HG03460 (cell line): ENCODE measurements around the gene KRTAP2-4.
"Not testable (repeated sequence)": the region's sequence is repeated elsewhere in the genome, so short reads cannot be mapped to it uniquely, and the experiment has no call there.

ENCODE experiments used
- ATAC-seq: cut with Tn5 transposase; IDR thresholded peaks from one replicate; pipeline ENCODE4 v1.9.1; 2021; ENCODE audit not compliant: unreplicated experiment

The KRTAP2-4 gene

DNA sequence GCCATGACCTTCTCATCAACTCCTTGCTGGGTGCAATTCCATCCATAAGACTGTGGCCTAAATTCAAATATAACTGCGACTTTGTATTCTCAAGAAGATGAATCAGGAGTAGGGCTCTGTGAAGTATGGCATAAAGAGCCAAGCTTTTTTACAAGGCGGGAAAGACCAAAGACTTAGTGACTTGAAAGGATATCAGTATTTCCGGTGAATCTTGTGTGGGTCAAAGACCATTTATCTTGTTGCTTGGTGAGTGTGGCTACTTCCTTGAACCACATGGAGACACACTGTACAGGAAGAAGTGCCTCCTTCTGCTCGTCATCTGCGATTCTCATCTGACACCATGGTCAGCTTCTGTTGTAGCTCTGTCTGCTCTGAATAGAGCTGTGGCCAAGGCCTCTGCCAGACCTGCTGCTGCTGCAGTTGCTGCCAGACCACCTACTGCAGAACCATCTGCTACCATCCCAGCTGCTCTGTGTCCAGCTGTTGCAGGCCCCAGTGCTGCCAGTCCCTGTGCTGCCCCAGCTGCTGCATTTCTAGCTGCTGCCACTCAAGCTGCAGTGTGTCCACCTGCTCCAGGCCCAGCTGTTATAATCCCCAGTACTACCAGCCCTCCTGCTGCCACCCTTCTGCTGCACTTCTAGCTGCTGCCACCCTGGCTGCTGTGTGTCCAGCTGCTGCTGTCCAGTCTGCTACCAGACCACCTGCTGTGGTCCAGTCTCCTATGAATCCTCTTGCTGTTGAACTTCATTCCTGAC, 6.1 kb upstream of the KRTAP2-4 start:
- no peak for ATAC-seq

DNA sequence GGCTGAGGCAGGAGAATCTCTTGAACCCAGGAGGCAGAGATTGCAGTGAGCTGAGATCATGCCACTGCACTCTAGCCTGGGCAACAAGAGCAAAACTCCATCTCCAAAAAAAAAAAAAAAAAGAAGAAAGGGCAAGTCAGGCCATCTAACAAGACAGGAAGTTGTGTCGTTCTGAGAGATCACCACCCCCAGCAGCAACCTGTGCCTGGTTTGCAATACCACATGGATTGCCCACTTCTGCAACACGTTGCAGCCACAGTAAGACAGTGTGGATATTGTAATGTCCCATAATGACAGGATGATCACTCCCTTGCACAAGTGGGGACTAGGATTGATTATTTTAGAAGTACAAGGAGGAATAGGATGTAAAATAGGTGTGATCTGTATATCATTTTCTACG, 3.4 kb upstream of the KRTAP2-4 start:
- ATAC-seq: no peak

DNA sequence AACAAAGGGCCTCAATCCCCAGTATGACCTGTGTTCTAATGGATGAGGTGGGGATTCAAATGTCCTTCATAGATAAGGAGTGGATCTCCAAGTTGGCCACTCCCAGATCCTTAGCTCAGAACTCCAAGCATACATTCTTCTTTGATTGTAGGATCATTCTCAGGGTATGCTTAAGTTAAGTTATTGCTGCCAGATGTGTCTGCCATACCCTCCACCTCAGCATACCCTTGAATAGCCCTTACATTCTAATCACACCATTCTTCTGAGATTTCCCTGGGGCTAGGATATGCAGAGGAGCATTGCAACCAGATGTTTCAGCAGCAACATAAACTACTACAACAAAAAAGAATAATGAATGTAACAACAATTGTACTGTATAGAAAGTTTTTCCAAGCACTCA, 1.6 kb upstream of the KRTAP2-4 start:
- ATAC-seq: no peak

DNA sequence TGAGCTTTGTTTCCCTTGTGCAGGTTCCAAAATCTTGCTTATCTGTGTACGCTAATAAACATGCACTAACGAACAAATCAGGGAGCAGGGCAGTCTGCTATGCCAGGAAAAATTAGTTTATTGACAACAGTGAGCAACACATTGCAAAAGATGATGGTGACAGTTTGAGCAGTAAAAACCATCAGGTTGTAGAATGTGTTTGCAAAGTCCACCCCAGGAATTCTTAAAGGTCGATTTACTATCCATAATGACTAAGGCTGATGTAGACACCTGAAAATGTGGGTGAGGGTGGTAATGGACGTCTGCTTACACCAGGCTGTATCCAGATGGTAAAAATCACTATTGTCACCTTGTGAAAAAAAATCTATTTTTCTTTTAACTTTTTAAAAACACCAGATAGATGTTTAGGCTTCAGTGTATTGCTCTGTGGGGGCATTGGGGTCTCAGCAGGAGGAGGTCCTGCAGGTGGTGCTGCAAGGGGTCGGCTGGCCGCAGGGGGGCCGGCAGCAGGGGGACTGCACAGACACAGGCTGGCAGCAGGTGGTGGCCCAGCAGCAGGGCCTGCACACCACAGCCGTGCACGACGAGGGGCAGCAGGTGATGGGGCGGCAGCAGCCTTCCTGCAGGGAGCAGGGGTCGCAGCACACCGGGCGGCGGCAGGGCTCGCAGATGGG, 526 bp downstream of the KRTAP2-4 start:
- ATAC-seq: not testable (repeated sequence)

DNA sequence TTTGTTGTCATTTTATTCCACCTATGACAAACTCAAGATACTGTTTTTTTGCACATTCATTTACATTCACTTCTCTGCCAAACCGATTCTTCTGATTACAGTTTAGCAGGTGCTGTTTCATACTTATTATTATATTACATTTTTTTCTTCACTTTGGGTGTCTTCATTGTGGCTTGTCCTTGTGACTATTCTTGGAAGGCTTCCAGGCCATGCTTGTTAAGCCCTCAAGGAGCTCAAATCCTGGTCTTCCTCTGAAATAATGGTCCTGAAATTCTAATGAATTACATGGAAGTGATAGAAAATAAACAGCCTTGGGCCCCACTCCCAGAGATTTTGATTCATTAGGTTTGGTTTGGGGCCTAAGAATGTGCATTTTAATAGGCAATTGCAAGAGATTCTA, 1.4 kb downstream of the KRTAP2-4 start:
- no peak for ATAC-seq

DNA sequence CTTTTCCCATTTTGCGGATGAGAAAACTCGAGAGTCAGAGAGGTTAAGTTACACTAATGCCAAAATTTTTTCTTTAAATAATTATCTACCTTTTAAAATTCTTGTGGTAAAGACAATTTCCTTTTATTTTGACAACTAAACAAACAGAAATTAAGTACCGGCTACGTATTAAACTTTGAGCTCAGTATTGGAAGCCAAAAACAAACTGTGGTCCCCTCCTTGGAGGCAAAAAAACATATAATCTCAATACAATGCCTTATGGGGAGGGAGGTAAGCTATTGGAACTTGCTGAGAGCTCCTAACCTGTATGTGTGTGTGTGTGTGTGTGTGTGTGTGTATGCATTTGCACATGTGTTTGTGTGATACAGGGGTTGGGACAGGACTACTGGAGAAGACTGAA, 2.2 kb downstream of the KRTAP2-4 start:
- ATAC-seq: no peak

DNA sequence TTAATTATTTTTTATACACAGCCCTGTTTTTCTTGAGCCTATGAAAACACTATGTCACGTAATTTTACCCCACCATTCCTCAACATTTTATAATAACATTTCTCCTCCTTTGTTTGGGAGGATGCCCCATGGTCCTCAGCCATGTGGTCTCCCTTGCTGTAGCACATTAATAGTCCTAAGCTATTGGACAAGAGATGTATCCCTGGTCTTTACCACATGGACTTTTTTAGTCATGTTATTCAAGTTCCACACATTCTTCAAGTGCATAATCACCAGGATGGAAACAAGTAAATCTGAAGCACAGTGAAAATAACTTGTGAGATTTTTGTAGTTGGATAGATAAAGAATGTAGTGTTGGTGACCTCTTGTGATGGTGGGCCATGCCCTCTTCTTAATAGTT, 3.7 kb downstream of the KRTAP2-4 start:
- ATAC-seq: no peak

DNA sequence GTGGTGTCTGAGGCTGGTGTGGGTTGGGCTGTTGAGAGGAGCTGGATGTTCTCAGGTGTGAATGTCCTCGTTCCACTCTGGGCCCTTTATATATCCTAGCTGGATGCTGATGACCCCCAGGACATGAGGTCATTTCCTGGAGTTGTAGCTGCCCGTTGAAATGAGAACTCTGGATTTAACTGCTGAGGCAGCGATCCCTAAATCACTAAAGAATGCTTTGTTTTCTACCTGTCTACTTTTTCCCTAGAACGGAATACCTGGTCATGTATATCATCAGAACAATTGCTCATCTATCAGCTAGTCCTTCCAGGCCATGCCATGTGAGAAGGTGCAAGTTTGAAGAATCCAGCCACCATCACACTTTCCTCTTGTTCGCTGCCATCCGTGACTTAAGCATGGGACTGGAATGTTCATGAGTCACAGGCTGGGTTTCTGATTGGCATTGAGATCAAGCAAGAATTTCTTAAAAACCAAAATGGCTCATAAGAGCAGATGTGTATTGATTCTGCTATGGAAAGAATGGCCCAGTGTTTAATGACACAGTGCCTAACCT, 5.6 kb downstream of the KRTAP2-4 start, which contains the start of gene KRTAP2-3:
Gene KRTAP2-3, minus strand, starts transcription at position 63 of the 553 bp plus-strand sequence. CDS start 64 bp downstream, outside the sequence.
- no peak for ATAC-seq

DNA sequence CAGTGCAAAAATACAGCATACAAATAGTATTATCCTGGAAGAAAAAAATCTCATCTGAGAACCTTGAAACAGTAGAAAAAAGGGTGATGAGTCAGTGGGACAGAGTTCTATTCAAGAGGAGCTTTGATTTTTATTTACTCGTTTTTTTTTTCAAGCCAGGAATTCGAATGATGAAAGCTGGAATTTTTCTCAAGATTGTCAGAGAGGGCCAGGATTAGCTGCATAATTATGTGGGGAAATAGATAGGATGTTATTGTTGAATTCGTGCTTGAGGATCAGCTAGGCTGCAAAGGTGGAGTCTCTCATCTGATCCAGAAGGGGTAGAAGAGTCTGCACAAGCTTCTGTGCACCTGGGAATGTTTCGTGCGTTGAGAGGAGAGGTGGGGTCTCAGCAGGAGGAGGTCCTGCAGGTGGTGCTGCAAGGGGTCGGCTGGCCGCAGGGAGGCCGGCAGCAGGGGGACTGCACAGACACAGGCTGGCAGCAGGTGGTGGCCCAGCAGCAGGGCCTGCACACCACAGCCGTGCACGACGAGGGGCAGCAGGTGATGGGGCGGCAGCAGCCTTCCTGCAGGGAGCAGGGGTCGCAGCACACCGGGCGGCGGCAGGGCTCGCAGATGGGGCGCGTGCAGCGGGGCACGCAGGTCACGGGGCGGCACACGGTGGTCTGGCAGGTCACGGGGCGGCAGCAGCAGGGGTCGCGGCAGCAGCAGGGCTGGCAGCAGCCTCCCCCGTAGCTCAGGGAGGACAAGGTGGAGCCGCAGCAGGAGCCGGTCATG, 6.2 kb downstream of the KRTAP2-4 start:
- ATAC-seq: not testable (repeated sequence)

DNA sequence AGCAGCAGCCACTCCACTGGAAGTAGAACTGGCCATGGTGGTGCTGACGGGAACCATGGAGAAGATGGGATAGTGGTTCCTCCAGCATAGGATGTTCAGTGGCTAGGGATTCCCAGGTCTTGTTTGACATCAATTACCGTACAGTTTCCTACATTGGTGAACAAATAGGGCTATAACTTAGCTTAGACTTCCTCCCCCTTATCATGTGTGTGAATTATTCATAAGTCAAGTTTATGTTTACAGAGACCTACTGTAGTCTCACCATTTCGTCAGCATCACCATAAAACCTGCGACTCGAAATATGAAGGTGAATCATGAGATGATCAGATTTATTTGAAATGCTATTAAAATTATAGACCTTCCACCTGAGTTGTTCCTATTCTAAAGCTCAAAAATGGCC, 6.9 kb downstream of the KRTAP2-4 start:
- no peak for ATAC-seq

DNA sequence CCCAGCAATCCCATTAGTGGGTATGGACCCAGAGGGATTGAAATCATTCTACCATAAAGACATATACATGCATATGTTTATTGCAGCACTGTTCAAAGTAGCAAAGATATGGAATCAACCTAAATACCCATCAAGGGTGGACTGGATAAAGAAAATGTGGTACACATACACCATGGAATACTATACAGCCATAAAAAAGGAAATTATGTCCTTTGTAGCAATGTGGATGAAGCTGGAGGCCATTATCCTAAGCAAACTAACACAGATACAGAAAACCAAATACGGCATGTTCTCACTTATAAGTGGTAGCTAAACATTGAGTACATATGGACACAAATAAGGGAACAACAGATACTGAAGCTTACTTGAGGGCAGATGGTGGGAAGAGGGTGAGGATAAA, 8.1 kb downstream of the KRTAP2-4 start:
- ATAC-seq: no peak

DNA sequence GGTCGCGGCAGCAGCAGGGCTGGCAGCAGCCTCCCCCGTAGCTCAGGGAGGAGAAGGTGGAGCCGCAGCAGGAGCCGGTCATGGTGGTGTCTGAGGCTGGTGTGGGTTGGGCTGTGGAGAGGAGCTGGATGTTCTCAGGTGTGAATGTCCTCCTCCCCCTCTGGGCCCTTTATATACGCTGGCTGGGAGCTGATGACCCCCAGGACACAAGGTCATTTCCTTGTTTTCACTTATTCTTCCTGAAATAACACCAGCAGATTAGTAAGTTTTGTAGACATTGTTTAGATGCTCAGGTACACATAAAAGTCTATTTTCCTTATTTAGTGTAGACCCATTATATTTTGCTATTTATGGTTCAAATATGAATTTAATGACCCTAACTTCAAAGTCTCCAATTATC, 10.5 kb downstream of the KRTAP2-4 start, which contains the start of gene KRTAP2-2:
Gene KRTAP2-2, minus strand, starts transcription at position 101 of the 400 bp plus-strand sequence. Its CDS starts 19 bp downstream, at position 82.
- not testable (repeated sequence) for ATAC-seq

DNA sequence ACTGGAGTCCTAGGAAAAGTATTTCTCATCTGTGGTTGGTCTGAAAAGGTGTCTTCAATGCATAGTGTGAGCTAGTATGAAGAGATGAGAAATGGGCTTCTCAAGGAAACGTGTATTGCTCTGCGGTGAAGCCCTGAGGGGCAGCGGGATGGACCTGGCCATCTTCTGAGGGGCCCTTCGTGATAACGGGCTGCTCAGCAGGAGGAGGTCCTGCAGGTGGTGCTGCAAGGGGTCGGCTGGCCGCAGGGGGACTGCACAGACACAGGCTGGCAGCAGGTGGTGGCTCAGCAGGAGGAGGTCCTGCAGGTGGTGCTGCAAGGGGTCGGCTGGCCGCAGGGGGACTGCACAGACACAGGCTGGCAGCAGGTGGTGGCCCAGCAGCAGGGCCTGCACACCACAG, 11.1 kb downstream of the KRTAP2-4 start:
- not testable (repeated sequence) for ATAC-seq

DNA sequence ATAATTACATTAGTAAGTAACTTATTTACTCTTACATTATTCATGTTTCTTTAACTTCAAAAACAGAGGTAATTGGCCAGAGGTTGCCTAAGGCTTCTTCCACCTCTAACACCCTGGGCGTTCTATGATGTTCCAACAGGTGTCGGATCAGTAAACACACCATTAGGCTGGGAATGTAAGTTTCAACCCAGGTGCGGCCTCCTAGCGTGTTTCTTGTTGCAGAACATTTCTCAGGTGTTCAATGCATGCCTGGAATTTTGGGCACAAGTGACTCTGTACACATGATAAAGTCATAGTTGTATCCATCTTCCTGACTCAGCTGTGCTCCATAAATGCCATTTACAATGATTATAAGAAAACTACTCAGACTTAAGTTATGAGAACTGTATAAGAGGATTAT, 11.7 kb downstream of the KRTAP2-4 start:
- ATAC-seq: no peak

DNA sequence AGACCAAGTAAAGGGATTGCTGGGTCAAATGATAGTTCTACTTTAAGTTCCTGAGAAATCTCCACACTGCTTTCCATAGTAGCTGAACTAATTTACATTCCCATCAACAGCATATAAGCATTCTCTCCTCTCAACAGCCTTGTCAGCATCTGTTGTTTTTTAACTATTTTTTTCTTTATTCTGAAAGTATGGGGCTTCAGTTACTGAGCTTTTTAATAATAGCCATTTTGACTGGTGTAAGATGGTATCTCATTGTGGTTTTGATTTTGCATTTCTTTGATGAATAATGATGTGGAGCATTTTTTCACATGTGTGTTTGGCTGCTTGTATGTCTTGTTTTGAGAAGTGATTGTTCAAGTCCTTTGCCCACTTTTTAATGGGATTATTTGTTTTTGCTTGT, 13.1 kb downstream of the KRTAP2-4 start:
- ATAC-seq: no peak

DNA sequence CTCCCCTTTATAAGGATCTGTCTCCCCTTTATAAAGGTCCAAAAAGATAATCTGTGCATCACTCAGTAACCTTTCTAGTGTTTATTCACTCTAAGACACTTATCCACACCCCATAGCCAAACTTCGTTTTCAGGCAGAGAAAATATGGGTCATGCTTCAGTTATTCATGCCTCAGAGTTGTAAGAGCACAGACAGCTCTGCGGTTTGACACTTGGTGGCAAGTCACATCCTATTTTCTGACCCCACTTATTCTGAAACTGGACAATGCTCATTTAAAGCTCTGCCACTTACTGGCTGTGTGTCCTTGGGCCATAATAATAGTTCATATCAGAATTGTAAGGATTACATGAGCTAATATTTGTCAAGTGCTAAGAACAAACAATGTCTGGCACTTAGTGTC, 16.6 kb downstream of the KRTAP2-4 start:
- ATAC-seq: no peak

DNA sequence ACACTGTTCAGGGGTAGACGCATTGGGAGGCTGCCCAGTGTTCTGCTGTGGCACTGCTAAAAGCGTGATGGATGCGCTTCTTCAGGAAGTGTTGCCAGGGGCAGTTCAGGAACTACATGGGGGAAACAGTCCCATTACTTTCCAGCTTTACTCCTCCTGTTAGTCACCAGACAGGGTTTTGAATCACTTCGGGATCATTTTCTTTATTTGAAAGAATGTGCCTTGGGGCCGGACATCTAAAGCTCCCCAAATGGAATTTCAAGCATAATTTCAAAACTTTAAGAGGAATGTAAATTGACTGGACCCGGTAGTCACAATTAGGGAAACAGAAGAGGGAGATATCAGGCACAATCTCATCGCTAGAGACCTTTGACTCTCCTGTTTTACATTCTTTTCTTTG, 17.2 kb downstream of the KRTAP2-4 start:
- ATAC-seq: no peak

DNA sequence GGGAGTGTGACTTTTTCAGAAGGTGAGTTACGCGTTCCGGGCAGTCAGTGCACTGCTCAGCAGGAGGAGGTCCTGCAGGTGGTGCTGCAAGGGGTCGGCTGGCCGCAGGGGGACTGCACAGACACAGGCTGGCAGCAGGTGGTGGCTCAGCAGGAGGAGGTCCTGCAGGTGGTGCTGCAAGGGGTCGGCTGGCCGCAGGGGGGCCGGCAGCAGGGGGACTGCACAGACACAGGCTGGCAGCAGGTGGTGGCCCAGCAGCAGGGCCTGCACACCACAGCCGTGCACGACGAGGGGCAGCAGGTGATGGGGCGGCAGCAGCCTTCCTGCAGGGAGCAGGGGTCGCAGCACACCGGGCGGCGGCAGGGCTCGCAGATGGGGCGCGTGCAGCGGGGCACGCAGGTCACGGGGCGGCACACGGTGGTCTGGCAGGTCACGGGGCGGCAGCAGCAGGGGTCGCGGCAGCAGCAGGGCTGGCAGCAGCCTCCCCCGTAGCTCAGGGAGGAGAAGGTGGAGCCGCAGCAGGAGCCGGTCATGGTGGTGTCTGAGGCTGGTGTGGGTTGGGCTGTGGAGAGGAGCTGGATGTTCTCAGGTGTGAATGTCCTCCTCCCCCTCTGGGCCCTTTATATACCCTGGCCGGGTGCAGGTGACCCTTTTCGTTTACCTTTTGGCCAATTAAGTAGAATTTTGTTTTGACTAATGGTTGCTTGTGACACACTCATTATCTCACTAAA, 18.8 kb downstream of the KRTAP2-4 start, which contains the start of gene KRTAP2-1:
Gene KRTAP2-1, minus strand, starts transcription at position 582 of the 731 bp plus-strand sequence. Its CDS starts 49 bp downstream, at position 533.
- ATAC-seq: not testable (repeated sequence)

DNA sequence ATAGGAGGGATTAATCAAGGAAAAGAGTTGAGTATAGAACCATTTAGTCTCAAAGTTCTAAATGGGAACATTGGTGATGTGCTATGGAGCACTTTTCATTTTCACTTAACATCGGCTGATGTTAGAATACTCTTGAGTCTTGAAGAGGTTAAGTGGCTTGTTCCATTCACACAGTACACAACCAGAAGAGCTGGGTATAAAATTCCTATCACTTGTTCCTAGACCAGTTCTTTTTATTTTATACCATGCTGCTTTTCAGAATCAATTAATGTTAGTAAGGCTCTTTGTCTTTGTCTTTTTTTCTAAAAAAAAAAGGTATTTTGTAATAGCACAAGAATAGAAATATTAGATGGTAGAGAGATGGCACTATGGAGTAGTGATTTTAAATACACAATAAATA, 22.7 kb downstream of the KRTAP2-4 start:
- no peak for ATAC-seq

DNA sequence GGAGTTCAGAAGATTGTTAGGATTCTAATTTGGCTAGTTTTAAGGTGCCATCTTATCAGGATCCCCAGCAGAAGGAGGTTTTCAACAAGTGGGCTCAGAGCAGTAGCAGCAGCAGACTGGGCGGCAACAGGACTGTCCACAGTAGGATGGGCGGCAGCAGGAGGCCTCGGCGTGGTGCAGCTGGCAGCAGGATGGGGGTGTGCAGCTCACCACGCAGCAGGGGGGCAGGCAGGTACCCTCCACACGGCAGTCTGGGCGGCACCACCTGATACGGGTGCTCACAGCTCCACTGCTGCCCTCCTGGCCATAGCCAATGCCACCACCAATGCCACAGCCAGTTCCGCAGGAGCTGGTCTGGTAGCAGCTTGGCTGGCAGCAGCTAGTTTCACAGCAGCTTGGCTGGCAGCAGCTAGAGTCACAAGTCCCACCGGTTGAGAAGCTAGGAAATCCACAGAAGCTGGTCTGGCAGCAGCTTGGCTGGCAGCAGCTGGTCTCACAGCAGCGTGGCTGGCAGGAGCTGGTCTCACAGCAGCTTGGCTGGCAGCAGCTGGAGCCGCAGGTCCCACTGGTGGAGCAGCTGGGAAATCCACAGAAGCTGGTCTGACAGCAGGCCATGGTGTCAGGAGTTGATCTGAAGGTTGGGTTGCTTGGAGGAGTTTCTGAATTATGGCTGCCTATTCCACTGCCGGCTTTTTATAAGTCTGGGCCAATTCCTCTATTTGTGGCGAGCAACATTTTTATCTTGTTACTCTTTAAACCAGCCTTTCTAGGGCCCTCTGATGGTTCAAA, 24.7 kb downstream of the KRTAP2-4 start, which contains the start of gene KRTAP1-1:
Gene KRTAP1-1, minus strand, starts transcription at position 668 of the 789 bp plus-strand sequence. Its CDS starts 53 bp downstream, at position 615.
- not testable (repeated sequence) for ATAC-seq
